Fibroblast of the aortic adventitia (primary cell): ENCODE data around the gene TMPRSS13. TPM values are rescaled to one million over a fixed set of nuclear protein-coding genes. Genes with fewer than 3 reads are reported as not detected.

Experiments used
- DNase-seq: peaks from one replicate; pipeline ENCODE4 v3.0.0-alpha.2; 2010; ENCODE audit warnings: low read depth
- H3K4me3 ChIP-seq: 2 replicates; pipeline ENCODE4 v1.5.1; 2011; ENCODE audit warnings: low read depth, mild to moderate bottlenecking, control low read depth, low read length, moderate library complexity
- CTCF ChIP-seq: IDR thresholded peaks from 2 replicates; pipeline ENCODE4 v1.5.1; 2011; ENCODE audit warnings: mild to moderate bottlenecking, low read length, control low read depth, inconsistent platforms; ENCODE audit not compliant: insufficient read depth
- total RNA-seq: library from RNA; depleted of rRNA; stranded (reverse); fragments of >200 nt; gene quantifications from 2 replicates; pipeline ENCODE4 v1.2.3, GENCODE V29; 2012; ENCODE audit warnings: low replicate concordance

Gene TMPRSS13
- total RNA-seq, 1 donor: not detected

GRCh38 chr11:117923773-117924172 lies 5.4 kb downstream of the TMPRSS13 start:
- TF ChIP-seq CTCF: no peak
- no peak for DNase-seq
- H3K4me3 ChIP-seq: no peak overlapping the region

GRCh38 chr11:117923275-117923674 lies 5.9 kb downstream of the TMPRSS13 start:
- no peak overlapping the region for H3K4me3 ChIP-seq
- no peak for DNase-seq
- TF ChIP-seq CTCF: no peak

GRCh38 chr11:117921893-117922292 lies 7.3 kb downstream of the TMPRSS13 start:
- TF ChIP-seq CTCF: no peak
- no peak overlapping the region for H3K4me3 ChIP-seq
- DNase-seq: no peak

- DNase-seq: no peak
- H3K4me3 ChIP-seq: no peak overlapping the region
- TF ChIP-seq CTCF: no peak
Observed at GRCh38 chr11:117921456-117921855, 7.7 kb downstream of the TMPRSS13 start.

DNA sequence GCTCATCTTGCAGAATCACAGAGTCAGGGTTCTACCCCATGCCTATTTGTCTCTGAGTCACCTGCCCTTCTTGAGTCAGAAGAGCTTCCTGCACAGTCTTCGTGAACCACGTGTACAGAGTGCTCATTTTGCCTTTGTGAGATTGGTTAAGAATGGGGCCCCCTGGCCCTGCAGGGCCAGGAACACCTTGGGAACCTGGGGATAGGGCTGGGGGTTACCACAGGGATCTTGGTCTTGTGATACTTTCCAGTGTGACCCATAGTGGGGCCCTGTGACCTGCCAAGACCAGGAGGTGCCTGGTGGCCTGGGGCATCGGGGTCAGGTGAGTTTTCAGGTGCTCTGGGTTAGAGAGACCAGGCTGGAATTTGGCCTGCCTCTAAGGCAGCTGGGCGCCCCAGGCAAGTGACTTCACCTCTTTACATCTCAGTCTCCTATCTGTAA lies 9.4 kb downstream of the TMPRSS13 start:
- DNase-seq: no peak
- H3K4me3 ChIP-seq: no peak overlapping the region
- no peak for TF ChIP-seq CTCF

- no peak overlapping the region for H3K4me3 ChIP-seq
- no peak for TF ChIP-seq CTCF
- DNase-seq: no peak
Observed at GRCh38 chr11:117919341-117919740, 9.9 kb downstream of the TMPRSS13 start.
